SK-N-MC (cell line): Measurements from ENCODE around the gene ZNF618.

Source experiments
- DNase-seq: peaks from one replicate; pipeline ENCODE4 v3.0.0-alpha.2; 2011; ENCODE audit warnings: low read depth, low spot score
- H3K27ac ChIP-seq: fragments of 200-600 bp; sonication (generic); 2 replicates; pipeline ENCODE4 v1.5.1; 2016; ENCODE audit warnings: mixed run types
- H3K36me3 ChIP-seq: fragments of 200-600 bp; sonication (generic); 2 replicates; pipeline ENCODE4 v1.6.1; 2017; ENCODE audit warnings: antibody characterized with exemption, low read length, mixed read lengths; ENCODE audit not compliant: insufficient read depth
- H3K4me3 ChIP-seq: fragments of 200-600 bp; sonication (generic); 2 replicates; pipeline ENCODE4 v1.5.1; 2016
- H3K9ac ChIP-seq: fragments of 200-600 bp; sonication (generic); 2 replicates; pipeline ENCODE4 v1.8.0; 2017; ENCODE audit warnings: mixed run types, mixed read lengths; ENCODE audit not compliant: insufficient read length
- H3K9me3 ChIP-seq: fragments of 200-600 bp; sonication (generic); 2 replicates; pipeline ENCODE4 v1.6.1; 2017; ENCODE audit warnings: low read depth, mild to moderate bottlenecking, antibody characterized with exemption, low read length, moderate library complexity, mixed read lengths
- EZH2 ChIP-seq: fragments of 200-600 bp; sonication (generic); IDR thresholded peaks from one replicate; pipeline ENCODE4 v1.6.1; 2017; ENCODE audit warnings: antibody characterized with exemption
- FOXP2 ChIP-seq: optimal IDR thresholded peaks from 2 replicates; pipeline ENCODE3; 2011; ENCODE audit warnings: mild to moderate bottlenecking, moderate library complexity; ENCODE audit not compliant: insufficient read depth; ENCODE audit errors: extremely low read length, control extremely low read depth
- POLR2AphosphoS5 ChIP-seq: IDR thresholded peaks from 2 replicates; pipeline ENCODE4 v1.6.1; 2012; ENCODE audit warnings: mild to moderate bottlenecking, low read depth, low read length, borderline replicate concordance

The ZNF618 gene

DNA sequence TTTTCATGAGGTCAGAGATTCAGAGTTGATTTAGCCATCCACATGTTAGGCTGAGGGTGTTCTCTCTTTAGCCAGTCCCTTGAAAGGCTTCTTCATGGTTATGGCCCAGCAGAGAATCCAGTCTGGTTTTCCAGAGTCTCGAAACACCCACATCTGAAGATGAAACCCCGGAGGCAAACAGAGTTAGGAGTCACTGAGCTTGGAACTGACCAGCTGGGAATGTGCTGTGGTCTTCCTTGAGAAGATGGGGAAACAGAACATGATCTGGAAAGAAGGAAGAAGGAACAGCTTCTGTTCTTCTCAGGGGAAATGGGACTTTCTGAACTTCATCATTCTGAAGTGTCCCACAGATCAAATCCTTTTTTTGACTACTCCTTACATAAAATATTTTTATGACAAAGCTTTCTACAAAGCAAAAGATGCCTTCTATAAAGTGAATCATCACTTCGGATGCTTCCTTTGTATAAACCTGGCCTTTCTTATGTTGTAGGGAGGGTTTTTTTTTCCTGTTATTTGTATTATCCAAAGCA, 45.4 kb downstream of the ZNF618 start:
- DNase-seq = no peak
- H3K27ac ChIP-seq = no peak overlapping the region

DNA sequence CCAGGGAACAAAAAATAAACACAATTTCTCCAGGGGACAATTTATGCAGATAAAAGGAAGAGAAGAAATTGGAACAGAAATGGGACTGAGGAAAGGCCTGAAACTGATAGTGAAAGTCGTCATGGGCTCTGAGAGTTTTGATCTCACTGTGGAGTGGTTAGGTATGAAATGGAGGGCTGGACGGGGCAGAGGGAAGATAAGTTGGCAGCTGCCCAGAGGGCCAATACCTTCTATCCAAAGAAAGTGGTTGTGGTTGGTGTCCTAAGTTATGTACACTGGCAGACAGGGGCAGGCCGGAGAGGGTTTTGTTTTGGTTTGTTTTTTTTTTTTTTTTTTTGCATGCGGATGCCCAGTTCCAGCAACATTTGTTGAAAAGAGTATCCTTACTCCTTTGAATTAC, 46.1 kb downstream of the ZNF618 start:
- Histone ChIP-seq H3K9ac (no peak overlapping the region), H3K9me3 (0 out of 2 replicates have a peak, but pooled peaks cover 8% of the 10 kb centered on the region), H3K4me3 (no peak overlapping the region), H3K36me3 (no peaks in the 10 kb centered on the region), H3K27ac (no peak overlapping the region)
- DNase-seq = no peak
- TF ChIP-seq EZH2 = no peak
- TF ChIP-seq POLR2AphosphoS5 = no peak
- no peak for TF ChIP-seq FOXP2

More for the DNA sequence above, 45.4 kb downstream of the ZNF618 start:
- no peak overlapping the region for H3K9ac ChIP-seq
- H3K36me3 ChIP-seq = no peaks in the 10 kb centered on the region
- 0 out of 2 replicates have a peak, but pooled peaks cover 8% of the 10 kb centered on the region for H3K9me3 ChIP-seq
- H3K4me3 ChIP-seq = no peak overlapping the region
- TF ChIP-seq FOXP2 = no peak
- no peak for TF ChIP-seq EZH2
- TF ChIP-seq POLR2AphosphoS5 = no peak

DNA sequence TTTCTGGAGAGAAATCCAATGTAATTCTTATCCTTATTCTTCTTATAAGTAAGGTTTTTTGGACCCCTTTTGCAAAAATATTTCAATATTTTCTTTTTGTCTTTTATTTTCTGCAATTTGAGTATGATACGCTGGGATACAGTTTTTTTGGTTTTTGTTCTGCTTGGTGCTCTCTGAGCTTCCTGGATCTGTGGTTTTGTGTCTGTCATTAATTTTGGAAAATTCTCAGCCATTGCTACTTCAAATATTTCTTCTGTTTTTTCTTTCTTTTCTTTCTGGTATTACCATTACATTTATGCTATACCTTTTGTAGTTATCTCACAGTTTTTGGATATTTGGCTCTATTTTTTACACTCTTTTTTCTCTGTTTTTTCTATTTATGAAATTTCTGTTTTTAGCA, 50.1 kb downstream of the ZNF618 start:
- TF ChIP-seq EZH2 (no peak), FOXP2 (no peak), POLR2AphosphoS5 (no peak)
- H3K9me3 ChIP-seq = peaks cover 16% of the 10 kb centered on the region
- DNase-seq = no peak
- peaks cover 3% of the 10 kb centered on the region; the same call in 1 of the 2 replicates for H3K36me3 ChIP-seq
- H3K4me3 ChIP-seq = no peak overlapping the region
- no peak overlapping the region for H3K9ac ChIP-seq
- H3K27ac ChIP-seq = no peak overlapping the region

DNA sequence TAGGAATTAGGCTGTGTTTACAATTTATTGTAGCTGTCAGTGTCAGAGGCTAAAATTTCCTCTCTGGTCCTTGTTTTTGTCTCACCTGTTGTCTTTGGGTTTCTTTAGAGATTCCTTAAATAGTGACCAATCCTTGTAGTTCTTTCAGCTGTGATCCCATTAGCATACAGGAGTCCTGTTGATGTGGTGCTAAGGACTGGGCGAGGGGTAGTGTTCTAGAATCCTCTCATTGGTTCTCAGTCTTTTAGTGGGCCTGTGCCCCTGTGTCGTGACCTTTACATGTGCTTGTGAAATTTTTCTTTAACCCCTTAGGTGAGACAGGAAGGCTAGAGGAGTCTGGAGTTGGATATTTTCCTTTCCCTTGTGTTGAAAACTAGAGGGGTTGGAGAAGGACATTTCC, 51.2 kb downstream of the ZNF618 start:
- H3K9me3 ChIP-seq = peaks cover 16% of the 10 kb centered on the region
- H3K9ac ChIP-seq = no peak overlapping the region
- H3K4me3 ChIP-seq = no peak overlapping the region
- TF ChIP-seq POLR2AphosphoS5 = no peak
- no peak for TF ChIP-seq FOXP2
- TF ChIP-seq EZH2 = no peak
- H3K36me3 ChIP-seq = peaks cover 3% of the 10 kb centered on the region; the same call in 1 of the 2 replicates
- H3K27ac ChIP-seq = no peak overlapping the region
- no peak for DNase-seq

DNA sequence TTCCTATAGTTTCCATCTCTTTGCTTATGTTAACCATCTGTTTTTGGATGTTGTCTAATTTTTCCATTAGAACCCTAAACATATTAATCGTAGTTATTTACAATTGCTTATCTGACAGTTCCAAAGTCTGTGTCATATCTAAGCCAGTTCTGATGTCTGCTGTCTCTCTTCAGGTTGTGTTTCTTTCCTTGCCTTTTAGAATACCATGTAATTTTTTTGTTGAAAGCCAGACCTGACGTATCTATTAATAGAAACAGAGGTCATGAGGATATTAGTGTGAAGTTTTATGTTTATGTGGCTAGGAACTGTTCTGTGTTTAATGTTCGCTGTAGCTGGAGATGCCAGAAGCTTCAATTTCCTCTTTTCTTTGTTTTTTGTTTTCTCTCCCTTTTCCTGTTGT, 52.2 kb downstream of the ZNF618 start:
- H3K4me3 ChIP-seq = no peak overlapping the region
- H3K9me3 ChIP-seq = peaks cover 16% of the 10 kb centered on the region
- DNase-seq = no peak
- TF ChIP-seq POLR2AphosphoS5 = no peak
- TF ChIP-seq FOXP2 = no peak
- no peak for TF ChIP-seq EZH2
- H3K9ac ChIP-seq = no peak overlapping the region
- no peak overlapping the region for H3K27ac ChIP-seq
- H3K36me3 ChIP-seq = peaks cover 3% of the 10 kb centered on the region; the same call in 1 of the 2 replicates

DNA sequence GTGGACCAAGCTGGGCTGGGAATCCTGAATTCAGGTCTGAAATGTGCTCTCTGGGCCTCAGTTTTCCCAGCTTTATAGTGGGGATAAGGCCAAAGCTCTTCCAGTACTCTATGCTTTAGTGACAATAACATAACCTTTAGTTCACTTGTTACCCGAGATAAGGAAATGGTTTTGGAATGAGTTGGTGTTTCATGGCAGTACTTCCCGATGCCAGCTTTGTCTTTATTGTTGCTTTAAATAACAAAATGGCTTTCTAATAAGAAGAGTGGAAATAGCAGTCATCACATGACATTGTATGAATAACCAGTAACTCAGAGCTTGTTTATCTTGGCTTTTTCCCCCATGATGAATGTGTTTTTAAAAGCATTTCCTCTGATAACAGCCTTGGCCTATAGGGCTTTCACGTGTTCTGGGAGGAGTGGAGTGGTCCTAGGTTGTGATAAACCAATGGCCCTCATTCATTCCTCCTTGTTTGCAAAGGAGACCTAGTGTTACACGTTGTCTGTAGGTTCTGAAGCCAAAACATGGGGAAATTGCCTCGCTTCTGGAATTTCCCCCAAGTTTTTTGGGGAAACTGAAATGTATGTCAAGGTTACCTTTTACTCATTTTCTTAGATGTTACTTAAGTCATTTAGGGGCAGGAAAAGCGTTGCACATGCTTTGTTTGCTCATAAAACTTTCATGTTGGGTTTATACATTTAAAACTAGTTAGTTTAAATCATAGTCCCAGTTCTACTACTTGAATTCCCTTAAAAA, 53.7 kb downstream of the ZNF618 start:
- Histone ChIP-seq H3K36me3 (peaks cover 3% of the 10 kb centered on the region; the same call in 1 of the 2 replicates), H3K9ac (no peak overlapping the region), H3K27ac (no peak overlapping the region), H3K9me3 (peaks cover 12% of the 10 kb centered on the region), H3K4me3 (no peak overlapping the region)
- no peak for TF ChIP-seq POLR2AphosphoS5
- no peak for TF ChIP-seq FOXP2
- TF ChIP-seq EZH2 = no peak
- DNase-seq = no peak

DNA sequence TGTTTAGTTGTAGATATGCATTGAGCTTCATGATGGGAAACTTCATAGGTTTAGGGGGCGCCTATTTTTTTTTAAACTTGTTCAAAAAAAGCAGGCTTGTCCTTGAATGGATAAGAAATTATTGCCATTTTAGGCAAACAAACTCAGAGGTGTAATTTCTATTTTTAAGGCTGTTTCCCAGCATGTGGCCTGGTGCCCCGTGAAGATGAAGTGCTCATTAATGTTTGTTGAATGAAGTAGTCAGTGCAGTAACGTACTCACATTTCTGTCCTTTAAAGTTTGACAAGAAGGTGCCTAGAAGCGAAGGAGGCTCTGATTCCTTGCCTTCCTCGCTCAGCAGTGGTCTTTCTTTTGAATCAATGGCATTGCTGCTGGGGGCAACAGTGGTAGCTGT, 54.3 kb downstream of the ZNF618 start:
- Histone ChIP-seq H3K4me3 (no peak overlapping the region), H3K27ac (no peak overlapping the region), H3K36me3 (peaks cover 3% of the 10 kb centered on the region; the same call in 1 of the 2 replicates), H3K9me3 (peaks cover 12% of the 10 kb centered on the region), H3K9ac (no peak overlapping the region)
- TF ChIP-seq FOXP2 (no peak), EZH2 (no peak), POLR2AphosphoS5 (no peak)
- DNase-seq = no peak

DNA sequence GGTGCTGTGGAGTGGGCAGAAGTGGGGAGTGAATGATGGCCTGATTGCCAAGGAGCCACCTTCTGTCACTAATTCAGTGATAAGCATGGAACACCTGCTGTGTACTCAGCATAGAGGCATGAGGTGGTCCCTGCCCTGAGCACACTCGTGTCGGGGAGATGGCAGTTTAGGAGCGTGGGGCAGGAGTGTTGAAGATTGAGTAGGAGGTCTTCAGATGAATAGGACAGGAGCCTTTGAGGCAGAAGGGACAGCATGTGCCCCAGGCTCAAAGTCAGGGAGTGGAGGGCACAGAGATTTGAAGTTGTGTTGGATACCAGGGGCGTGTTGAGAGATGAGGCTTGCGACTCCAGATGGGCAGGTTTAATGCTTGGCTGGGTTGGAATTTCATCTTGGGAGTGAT, 55.0 kb downstream of the ZNF618 start:
- peaks cover 8% of the 10 kb centered on the region for H3K9me3 ChIP-seq

DNA sequence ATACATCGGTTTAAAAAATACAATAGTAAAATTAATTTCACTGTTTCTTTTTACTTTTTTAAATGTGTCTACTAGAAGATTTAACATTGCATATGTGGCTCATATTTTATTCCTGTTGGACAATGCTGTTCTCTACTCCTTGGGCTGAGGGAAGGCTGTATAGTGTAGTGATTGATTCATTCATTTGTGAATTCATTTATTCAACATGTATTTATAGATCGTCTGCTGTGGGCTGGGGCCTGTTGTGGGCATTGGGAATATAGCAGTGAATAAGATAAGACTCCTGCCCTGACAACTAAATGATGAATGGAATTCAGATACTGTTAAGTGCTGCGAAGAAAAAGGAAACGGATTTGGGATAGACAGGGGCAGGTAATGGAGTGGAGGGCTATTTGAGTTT, 55.7 kb downstream of the ZNF618 start:
- Histone ChIP-seq H3K4me3 (no peak overlapping the region), H3K27ac (no peak overlapping the region), H3K9ac (no peak overlapping the region), H3K9me3 (peaks cover 8% of the 10 kb centered on the region), H3K36me3 (peaks cover 3% of the 10 kb centered on the region; the same call in 1 of the 2 replicates)
- TF ChIP-seq POLR2AphosphoS5 = no peak
- no peak for TF ChIP-seq EZH2
- no peak for TF ChIP-seq FOXP2
- no peak for DNase-seq

More for the DNA sequence above, 55.0 kb downstream of the ZNF618 start:
- DNase-seq = no peak
- H3K27ac ChIP-seq = no peak overlapping the region
- no peak for TF ChIP-seq POLR2AphosphoS5
- TF ChIP-seq FOXP2 = no peak
- TF ChIP-seq EZH2 = no peak
- no peak overlapping the region for H3K4me3 ChIP-seq
- H3K9ac ChIP-seq = no peak overlapping the region
- peaks cover 3% of the 10 kb centered on the region; the same call in 1 of the 2 replicates for H3K36me3 ChIP-seq
